Activated CD4-positive, alpha-beta T cell treated with anti-CD3 and anti-CD28 coated beads, Interleukin-2, Interleukin-4, amounts not matched to agents 100 ng/mL and 50 ng/mL, durations not matched to agents 16 hours and 8 hours (primary cell): ENCODE data around the gene CZIB.

ENCODE experiments used
- DNase-seq: peaks from one replicate; pipeline ENCODE4 v3.0.0-alpha.2; 2020; ENCODE audit warnings: low spot score

The CZIB gene

GRCh38 chr1:53220171-53220961, at the start of gene CZIB:
Gene CZIB, minus strand, starts transcription at chr1:53220634. Its CDS starts 59 bp downstream, at chr1:53220575.
- DNase-seq: peak; percentile 96

- DNase-seq: no peak
Observed at GRCh38 chr1:53270107-53270506, 49.7 kb upstream of the CZIB start.

- no peak for DNase-seq
Observed at GRCh38 chr1:53267761-53268160, 47.3 kb upstream of the CZIB start.

- DNase-seq: no peak
Observed at GRCh38 chr1:53266038-53266437, 45.6 kb upstream of the CZIB start.

- no peak for DNase-seq
Observed at GRCh38 chr1:53265581-53265980, 45.1 kb upstream of the CZIB start.

GRCh38 chr1:53264048-53264447, 43.6 kb upstream of the CZIB start:
- DNase-seq: no peak

GRCh38 chr1:53262000-53262399, 41.6 kb upstream of the CZIB start:
- DNase-seq: no peak

GRCh38 chr1:53260631-53261247, 40.3 kb upstream of the CZIB start:
- DNase-seq: no peak

GRCh38 chr1:53259932-53260331, 39.5 kb upstream of the CZIB start:
- no peak for DNase-seq

GRCh38 chr1:53258216-53258615, 37.8 kb upstream of the CZIB start:
- no peak for DNase-seq

- no peak for DNase-seq
Observed at GRCh38 chr1:53257454-53258081, 37.1 kb upstream of the CZIB start.

GRCh38 chr1:53256511-53257453, 36.3 kb upstream of the CZIB start:
- no peak for DNase-seq

GRCh38 chr1:53255031-53255430, 34.6 kb upstream of the CZIB start:
- DNase-seq: no peak

GRCh38 chr1:53254011-53254640, 33.7 kb upstream of the CZIB start:
- no peak for DNase-seq

GRCh38 chr1:53250325-53250724, 29.9 kb upstream of the CZIB start:
- DNase-seq: no peak

GRCh38 chr1:53249706-53250105, 29.3 kb upstream of the CZIB start:
- DNase-seq: no peak

GRCh38 chr1:53246261-53247134, 26.1 kb upstream of the CZIB start:
- DNase-seq: no peak

- DNase-seq: no peak
Observed at GRCh38 chr1:53244141-53244540, 23.7 kb upstream of the CZIB start.

GRCh38 chr1:53242381-53242780, 21.9 kb upstream of the CZIB start:
- no peak for DNase-seq

GRCh38 chr1:53241828-53242227, 21.4 kb upstream of the CZIB start:
- DNase-seq: no peak
